GM12878 (cell line): ENCODE results near the gene RABL3. TPM values are rescaled to one million over a fixed set of nuclear protein-coding genes. Genes with fewer than 3 reads are reported as not detected.

Experiments
- ATAC-seq: fragments of 200-7000 bp; cut with Tn5 transposase; 3 replicates; pipeline ENCODE4 v1.9.1; 2020; ENCODE audit warnings: mild to moderate bottlenecking, moderate library complexity
- BruUV-seq: library from RNA; stranded (reverse); fragments of 400-500 nt; replicated peaks from 2 replicates; lab custom pipeline; 2021; lab: Mats Ljungman, UMichigan
- CTCF ChIA-PET: fragments of 300-600 bp; sonication (Branson Sonifier 250); formaldehyde crosslinking; extraction: SDS; loops from one replicate; lab custom pipeline; 2021; ENCODE audit warnings: inconsistent platforms; lab: Yijun Ruan, JAX
- POLR2A ChIA-PET: fragments of 350-600 bp; formaldehyde crosslinking; extraction: SDS; loops from one replicate; lab custom pipeline; 2021; ENCODE audit warnings: inconsistent platforms; lab: Charles Lee
- RAD21 ChIA-PET: fragments of 300-600 bp; sonication (Branson Sonifier 250); formaldehyde crosslinking; loops from one replicate; lab custom pipeline; 2023; ENCODE audit warnings: antibody characterized with exemption; ENCODE audit not compliant: unreplicated experiment; lab: Charles Lee
- SMC1A ChIA-PET: fragments of 300-600 bp; sonication (Branson Sonifier 250); formaldehyde crosslinking; loops from one replicate; lab custom pipeline; 2023; ENCODE audit not compliant: unreplicated experiment, uncharacterized antibody; lab: Charles Lee
- DNase-seq: peaks from one replicate; pipeline ENCODE4 v3.0.0-alpha.2; 2011; ENCODE audit warnings: low read depth, low spot score
- FAIRE-seq: peaks from 3 replicates; lab custom pipeline; 2011; peaks lifted over from hg19 to GRCh38; lab: Jason Lieb, UNC
- H2AFZ ChIP-seq: 2 replicates; pipeline ENCODE4 v1.6.0; 2011; ENCODE audit warnings: low read depth, low read length, control low read depth; ENCODE audit not compliant: control insufficient read depth
- H3K27ac ChIP-seq: 2 replicates; pipeline ENCODE4 v1.5.1; 2011; ENCODE audit warnings: control low read depth; ENCODE audit not compliant: control insufficient read depth, insufficient read depth
- H3K27me3 ChIP-seq, 2 experiments: replicated peaks in 1 of 2; 2 replicates each; pipeline versions ENCODE4 v1.6.0 to v1.6.1; 2011; ENCODE audit warnings: low read length in 1 of 2; ENCODE audit not compliant: control insufficient read depth in 2 of 2, insufficient read depth in 2 of 2
- H3K36me3 ChIP-seq, 2 experiments: 2 replicates each; pipeline ENCODE4 v1.5.1; 2011; ENCODE audit warnings: low read length in 1 of 2; ENCODE audit not compliant: control insufficient read depth in 2 of 2, insufficient read depth in 2 of 2
- H3K4me1 ChIP-seq: 2 replicates; pipeline ENCODE4 v1.6.1; 2011; ENCODE audit warnings: mild to moderate bottlenecking, low read length, moderate library complexity, mixed read lengths; ENCODE audit not compliant: control insufficient read depth, insufficient read depth
- H3K4me2 ChIP-seq: 2 replicates; pipeline ENCODE4 v1.6.0; 2011; ENCODE audit warnings: control low read depth; ENCODE audit not compliant: control insufficient read depth, insufficient read depth
- H3K4me3 ChIP-seq: fragments of 200-600 bp; sonication (generic); 2 replicates; pipeline ENCODE4 v1.5.1; 2016
- H3K79me2 ChIP-seq: 2 replicates; pipeline ENCODE4 v1.6.0; 2011; ENCODE audit warnings: low read length; ENCODE audit not compliant: control insufficient read depth, insufficient read depth
- H3K9ac ChIP-seq: 2 replicates; pipeline ENCODE4 v1.8.0; 2011; ENCODE audit warnings: low read length, control low read depth, mixed read lengths; ENCODE audit not compliant: control insufficient read depth, insufficient read depth
- H3K9me3 ChIP-seq: replicated peaks from 3 replicates; pipeline ENCODE4 v1.5.1; 2011; ENCODE audit warnings: mild to moderate bottlenecking, low read length; ENCODE audit not compliant: control insufficient read depth, insufficient read depth
- H4K20me1 ChIP-seq: 2 replicates; pipeline ENCODE4 v1.6.0; 2011; ENCODE audit not compliant: control insufficient read depth, insufficient read depth
- FOXM1 ChIP-seq: IDR thresholded peaks from 2 replicates; pipeline ENCODE4 v1.6.1; 2012; ENCODE audit warnings: low read depth, mild to moderate bottlenecking, inconsistent platforms, low read length, moderate library complexity
- SMC3 ChIP-seq: IDR thresholded peaks from 2 replicates; pipeline ENCODE4 v1.6.1; 2011; ENCODE audit warnings: low read length, improper control_type of control experiment, borderline replicate concordance
- SP1 ChIP-seq: IDR thresholded peaks from one replicate; pipeline ENCODE4 v1.6.1; 2011; ENCODE audit warnings: low read depth, low read length
- TCF12 ChIP-seq: IDR thresholded peaks from 2 replicates; pipeline ENCODE4 v1.6.1; 2011; ENCODE audit warnings: low read depth, mild to moderate bottlenecking, low read length
- ZNF384 ChIP-seq: IDR thresholded peaks from 2 replicates; pipeline ENCODE4 v1.6.1; 2012; ENCODE audit warnings: low read depth, mild to moderate bottlenecking, low read length, improper control_type of control experiment, borderline replicate concordance
- WGBS: methylation state at CpG from one replicate; pipeline ENCODE4 v1.1.6; 2016; ENCODE audit warnings: low lambda C conversion rate; ENCODE audit not compliant: insufficient replicate concordance, insufficient coverage; ENCODE audit errors: missing lambda C conversion rate; 5-methylcytosine and 5-hydroxymethylcytosine counted together
- in situ Hi-C: fragments of 300-500 bp; cut with MboI; formaldehyde crosslinking; loops from 9 replicates; pipeline ENCODE4 v1.14.3; 2018; ENCODE audit warnings: mixed read lengths
- intact Hi-C: fragments of 100-400 bp; cut with micrococcal nuclease; formaldehyde crosslinking; loops from one replicate; pipeline ENCODE4 v1.14.2; 2022; ENCODE audit not compliant: unreplicated experiment
- polyA plus RNA-seq, 11 experiments: library from polyadenylated mRNA; depleted of rRNA in 4 of 11; unstranded in 6 of 11; stranded (reverse) in 5 of 11; fragments of >200 nt; fragmentation: Nextera tagmentation in 4 of 11; fragmentation: Illumina TruSeq in 1 of 11; extraction: Ambion mirVana in 4 of 11; extraction: Trizol in 1 of 11; gene quantifications; 1 replicate in 1 of 11; 2 replicates in 10 of 11; pipeline versions ENCODE4 v1.2.1 to v1.2.3, GENCODE V29; 2011 to 2016; ENCODE audit warnings: inconsistent platforms in 2 of 11, missing spikeins in 2 of 11, low read depth in 1 of 11
- total RNA-seq, 4 experiments: library from RNA; depleted of rRNA in 3 of 4; stranded (reverse); fragments of >200 nt in 3 of 4; fragmentation: Illumina TruSeq in 1 of 4; extraction: Trizol in 1 of 4; gene quantifications; 2 replicates each; pipeline versions ENCODE4 v1.2.1 to v1.2.3, GENCODE V29; 2013 to 2021
- TF ChIP-seq, protein P1 (sequence below): fragments of 450-650 bp; IDR thresholded peaks from 2 replicates; pipeline ENCODE4 v1.6.1; 2017; ENCODE audit warnings: low read depth, mild to moderate bottlenecking, moderate library complexity
- TF ChIP-seq, protein P2 (sequence below): fragments of 450-650 bp; formaldehyde crosslinking; IDR thresholded peaks from 2 replicates; pipeline ENCODE4 v1.4.0; 2022; ENCODE audit warnings: mild to moderate bottlenecking, moderate library complexity

RABL3 gene
- total and polyA plus RNA-seq, 10 of the 15 experiments (the other 5 are each of a cell fraction or from before 2014, with no cell fraction given): 10.5 to 38.0 (median 25.2) TPM

DNA sequence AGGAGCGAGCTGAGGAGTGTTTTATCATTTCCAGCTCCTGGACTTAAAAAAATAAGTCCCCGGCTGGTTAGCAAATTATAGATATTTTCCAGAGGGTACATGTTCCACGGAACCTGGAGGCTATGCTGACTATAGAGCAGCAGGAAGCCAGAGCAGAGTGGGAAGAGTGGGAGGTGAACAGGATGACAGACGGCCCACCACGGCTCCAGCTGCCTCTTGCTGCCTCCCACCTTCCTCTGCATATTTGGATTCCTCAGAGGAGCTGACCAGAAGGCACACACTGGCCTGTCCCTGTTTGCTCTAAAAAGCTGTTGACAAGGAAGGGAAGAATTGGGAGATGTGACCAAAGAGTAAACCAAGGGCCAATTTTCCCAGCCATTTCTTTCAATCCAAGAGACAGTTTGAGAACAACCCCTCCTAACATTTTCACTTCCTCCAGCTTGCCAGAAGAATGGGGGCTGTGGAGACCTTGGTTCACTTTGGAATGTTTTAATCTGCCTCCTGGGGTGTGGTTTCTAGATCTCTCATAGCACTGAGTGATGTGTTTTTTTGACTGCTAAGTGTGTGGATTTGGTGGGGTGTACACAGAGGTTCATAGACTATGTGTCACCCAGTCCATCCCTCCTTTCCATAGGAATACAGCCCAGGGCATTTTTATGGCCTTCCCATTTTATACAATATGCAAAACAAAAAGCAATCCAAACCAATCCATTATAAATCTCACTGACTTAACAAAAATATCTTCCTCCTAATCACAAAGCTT lies 97.1 kb downstream of the RABL3 start:
- SMC1A ChIA-PET: interaction anchor here (1.2 kb wide), 1 partner anchor 148 kb away, joined by 3 read pairs; no protein-coding TSS in a partner anchor
- no peak for TF ChIP-seq ZNF384
- no peak for TF ChIP-seq SMC3
- TF ChIP-seq TCF12: no peak
- TF ChIP-seq, protein P1, sequence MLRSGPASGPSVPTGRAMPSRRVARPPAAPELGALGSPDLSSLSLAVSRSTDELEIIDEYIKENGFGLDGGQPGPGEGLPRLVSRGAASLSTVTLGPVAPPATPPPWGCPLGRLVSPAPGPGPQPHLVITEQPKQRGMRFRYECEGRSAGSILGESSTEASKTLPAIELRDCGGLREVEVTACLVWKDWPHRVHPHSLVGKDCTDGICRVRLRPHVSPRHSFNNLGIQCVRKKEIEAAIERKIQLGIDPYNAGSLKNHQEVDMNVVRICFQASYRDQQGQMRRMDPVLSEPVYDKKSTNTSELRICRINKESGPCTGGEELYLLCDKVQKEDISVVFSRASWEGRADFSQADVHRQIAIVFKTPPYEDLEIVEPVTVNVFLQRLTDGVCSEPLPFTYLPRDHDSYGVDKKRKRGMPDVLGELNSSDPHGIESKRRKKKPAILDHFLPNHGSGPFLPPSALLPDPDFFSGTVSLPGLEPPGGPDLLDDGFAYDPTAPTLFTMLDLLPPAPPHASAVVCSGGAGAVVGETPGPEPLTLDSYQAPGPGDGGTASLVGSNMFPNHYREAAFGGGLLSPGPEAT: no peak
- TF ChIP-seq, protein P2, sequence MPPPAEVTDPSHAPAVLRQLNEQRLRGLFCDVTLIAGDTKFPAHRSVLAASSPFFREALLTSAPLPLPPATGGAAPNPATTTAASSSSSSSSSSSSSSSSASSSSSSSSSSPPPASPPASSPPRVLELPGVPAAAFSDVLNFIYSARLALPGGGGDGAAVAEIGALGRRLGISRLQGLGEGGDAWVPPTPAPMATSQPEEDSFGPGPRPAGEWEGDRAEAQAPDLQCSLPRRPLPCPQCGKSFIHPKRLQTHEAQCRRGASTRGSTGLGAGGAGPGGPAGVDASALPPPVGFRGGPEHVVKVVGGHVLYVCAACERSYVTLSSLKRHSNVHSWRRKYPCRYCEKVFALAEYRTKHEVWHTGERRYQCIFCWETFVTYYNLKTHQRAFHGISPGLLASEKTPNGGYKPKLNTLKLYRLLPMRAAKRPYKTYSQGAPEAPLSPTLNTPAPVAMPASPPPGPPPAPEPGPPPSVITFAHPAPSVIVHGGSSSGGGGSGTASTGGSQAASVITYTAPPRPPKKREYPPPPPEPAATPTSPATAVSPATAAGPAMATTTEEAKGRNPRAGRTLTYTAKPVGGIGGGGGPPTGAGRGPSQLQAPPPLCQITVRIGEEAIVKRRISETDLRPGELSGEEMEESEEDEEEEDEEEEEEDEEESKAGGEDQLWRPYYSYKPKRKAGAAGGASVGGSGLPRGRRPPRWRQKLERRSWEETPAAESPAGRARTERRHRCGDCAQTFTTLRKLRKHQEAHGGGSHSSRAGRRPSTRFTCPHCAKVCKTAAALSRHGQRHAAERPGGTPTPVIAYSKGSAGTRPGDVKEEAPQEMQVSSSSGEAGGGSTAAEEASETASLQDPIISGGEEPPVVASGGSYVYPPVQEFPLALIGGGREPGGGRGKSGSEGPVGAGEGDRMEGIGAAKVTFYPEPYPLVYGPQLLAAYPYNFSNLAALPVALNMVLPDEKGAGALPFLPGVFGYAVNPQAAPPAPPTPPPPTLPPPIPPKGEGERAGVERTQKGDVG: no peak
- TF ChIP-seq SP1: no peak
- no peak for TF ChIP-seq FOXM1
- H3K4me3 ChIP-seq: no peak overlapping the region
- in situ Hi-C loops: no loop called here
- no peak overlapping the region for H2AFZ ChIP-seq
- DNase-seq (no peak), ATAC-seq (no peak), FAIRE-seq (no peak)
- H3K9ac ChIP-seq: no peak overlapping the region
- RAD21 ChIA-PET: no interaction called here
- H3K36me3 ChIP-seq: no peaks in the 10 kb centered on the region
- POLR2A ChIA-PET: no interaction called here
- no peaks in the 10 kb centered on the region for H3K27me3 ChIP-seq
- no peaks in the 10 kb centered on the region for H4K20me1 ChIP-seq
- no peak overlapping the region for H3K27ac ChIP-seq
- no peaks in the 10 kb centered on the region for H3K9me3 ChIP-seq
- H3K4me1 ChIP-seq: no peaks in the 10 kb centered on the region
- BruUV-seq: no TSS peak
- H3K4me2 ChIP-seq: no peak overlapping the region
- intact Hi-C loops: no loop called here
- 20% methylated on average over 5 of the region's 5 CpGs for WGBS
- H3K79me2 ChIP-seq: no peaks in the 10 kb centered on the region
- CTCF ChIA-PET: no interaction called here
